Neuronal stem cell (in vitro differentiated cells): ENCODE measurements around the gene PELI1.

Experiments
- DNase-seq: peaks from one replicate; pipeline ENCODE4 v3.0.0-alpha.2; 2013; ENCODE audit warnings: low spot score
- H2AFZ ChIP-seq: one replicate; pipeline ENCODE4 v1.6.1; 2013; ENCODE audit warnings: mild to moderate bottlenecking, low read length, inconsistent platforms
- H2AK5ac ChIP-seq: 2 replicates; pipeline ENCODE4 v1.6.1; 2013; ENCODE audit warnings: low read depth, mild to moderate bottlenecking, inconsistent platforms, low read length, moderate library complexity, mixed read lengths
- H2BK120ac ChIP-seq: 2 replicates; pipeline ENCODE4 v1.6.1; 2013; ENCODE audit warnings: low read depth, mild to moderate bottlenecking, inconsistent platforms, low read length, moderate library complexity, mixed read lengths
- H2BK12ac ChIP-seq: one replicate; pipeline ENCODE4 v1.6.1; 2013; ENCODE audit warnings: low read length, inconsistent platforms
- H2BK15ac ChIP-seq: 2 replicates; pipeline ENCODE4 v1.6.1; 2013; ENCODE audit warnings: mild to moderate bottlenecking, low read length, inconsistent platforms, mixed read lengths
- H2BK5ac ChIP-seq: one replicate; pipeline ENCODE4 v1.6.1; 2013; ENCODE audit warnings: inconsistent platforms, mild to moderate bottlenecking, low read length, moderate library complexity
- H3K14ac ChIP-seq: one replicate; pipeline ENCODE4 v1.6.1; 2013; ENCODE audit warnings: low read length, inconsistent platforms
- H3K18ac ChIP-seq: 2 replicates; pipeline ENCODE4 v1.6.1; 2013; ENCODE audit warnings: low read length, inconsistent platforms
- H3K23ac ChIP-seq: 2 replicates; pipeline ENCODE4 v1.6.1; 2013; ENCODE audit warnings: low read depth, mild to moderate bottlenecking, mixed read lengths, low read length, inconsistent platforms; ENCODE audit not compliant: poor library complexity
- H3K27ac ChIP-seq: replicated peaks from 3 replicates; pipeline ENCODE4 v1.5.1; 2013; ENCODE audit warnings: low read length, inconsistent platforms
- H3K27me3 ChIP-seq, 3 experiments: 2 replicates each; pipeline ENCODE4 v1.6.1; 2013; ENCODE audit warnings: low read length in 3 of 3, mild to moderate bottlenecking in 2 of 3, inconsistent platforms in 1 of 3, low read depth in 1 of 3, mixed read lengths in 1 of 3, moderate library complexity in 1 of 3; ENCODE audit not compliant: control insufficient read depth in 3 of 3, insufficient read depth in 3 of 3
- H3K36me3 ChIP-seq, 2 donors: replicated peaks in 1 of 2; 2 replicates each; pipeline ENCODE4 v1.6.1; 2013; ENCODE audit warnings: low read length in 2 of 2; ENCODE audit not compliant: control insufficient read depth in 2 of 2, insufficient read depth in 2 of 2
- H3K4ac ChIP-seq: 2 replicates; pipeline ENCODE4 v1.6.1; 2013; ENCODE audit warnings: inconsistent platforms, mild to moderate bottlenecking, low read length, moderate library complexity
- H3K4me1 ChIP-seq, 2 donors: 1 replicate in 1 of 2; 2 replicates in 1 of 2; pipeline ENCODE4 v1.6.1; 2013; ENCODE audit warnings: low read length in 2 of 2, low read depth in 1 of 2; ENCODE audit not compliant: control insufficient read depth in 2 of 2, insufficient read depth in 1 of 2
- H3K4me2 ChIP-seq: one replicate; pipeline ENCODE4 v1.6.1; 2013; ENCODE audit warnings: mild to moderate bottlenecking, low read length, inconsistent platforms; ENCODE audit not compliant: insufficient read depth, poor library complexity, severe bottlenecking
- H3K4me3 ChIP-seq, 2 donors: 2 replicates each; pipeline ENCODE4 v1.5.1; 2013; ENCODE audit warnings: low read length in 2 of 2, mild to moderate bottlenecking in 2 of 2, inconsistent platforms in 1 of 2, moderate library complexity in 1 of 2
- H3K79me1 ChIP-seq: one replicate; pipeline ENCODE4 v1.6.1; 2013; ENCODE audit warnings: low read depth, mild to moderate bottlenecking, inconsistent platforms, low read length, moderate library complexity
- H3K9ac ChIP-seq: one replicate; pipeline ENCODE4 v1.6.1; 2013; ENCODE audit warnings: mild to moderate bottlenecking, low read depth, low read length, inconsistent platforms; ENCODE audit not compliant: poor library complexity
- H3K9me3 ChIP-seq, 2 donors: replicated peaks in 1 of 2; 2 replicates each; pipeline versions ENCODE3 to v1.6.1; 2013; ENCODE audit warnings: low read length in 2 of 2, mild to moderate bottlenecking in 2 of 2, inconsistent platforms in 1 of 2, low read depth in 1 of 2, mixed read lengths in 1 of 2, moderate library complexity in 1 of 2; ENCODE audit not compliant: control insufficient read depth in 2 of 2, insufficient read depth in 1 of 2
- H4K8ac ChIP-seq: one replicate; pipeline ENCODE4 v1.6.1; 2013; ENCODE audit warnings: low read depth, mild to moderate bottlenecking, inconsistent platforms, low read length, moderate library complexity
- H4K91ac ChIP-seq: one replicate; pipeline ENCODE4 v1.6.1; 2013; ENCODE audit warnings: low read length, low read depth, mild to moderate bottlenecking, inconsistent platforms; ENCODE audit not compliant: poor library complexity
- WGBS, 2 donors: extraction: QIAGEN DNeasy Blood & Tissue Kit; methylation state at CpG; one replicate each; pipeline ENCODE4 v1.1.7; 2013; ENCODE audit warnings: missing lambda C conversion rate in 2 of 2, mixed read lengths in 1 of 2; ENCODE audit not compliant: insufficient read length in 2 of 2, insufficient replicate concordance in 1 of 2; ENCODE audit errors: extremely low coverage in 2 of 2; 5-methylcytosine and 5-hydroxymethylcytosine counted together

The PELI1 gene

DNA sequence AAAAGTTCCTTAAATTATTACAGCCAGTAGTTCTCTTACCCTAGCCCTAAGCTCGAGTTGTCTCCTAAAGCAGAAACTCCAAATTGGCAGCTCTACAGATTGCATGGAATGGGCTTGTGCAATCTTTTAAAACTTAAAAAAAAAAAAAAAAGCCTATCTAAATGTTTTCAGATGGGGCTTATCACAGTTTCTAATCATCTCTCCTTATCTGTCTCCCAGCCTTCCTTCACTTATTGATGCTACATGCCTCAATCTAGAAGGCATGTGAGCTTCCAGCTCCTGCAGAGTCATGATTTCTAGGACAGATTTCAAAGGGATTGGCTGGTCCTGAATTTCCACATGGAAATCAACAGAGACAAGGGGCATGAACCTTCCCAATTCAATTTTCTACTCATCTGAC lies 33.1 kb upstream of the PELI1 start:
- H3K4me3 ChIP-seq: no peak overlapping the region
- H2AK5ac ChIP-seq: no peak overlapping the region
- H2BK12ac ChIP-seq: no peak overlapping the region
- H3K27ac ChIP-seq: no peak overlapping the region
- H2BK5ac ChIP-seq: no peak overlapping the region
- no peak overlapping the region for H4K91ac ChIP-seq
- H3K18ac ChIP-seq: no peak overlapping the region
- no peak overlapping the region for H3K4ac ChIP-seq
- DNase-seq: no peak
- H2BK120ac ChIP-seq: no peak overlapping the region
- H3K14ac ChIP-seq: no peak overlapping the region
- H3K4me1 ChIP-seq: peaks cover 0 to 4% of the 10 kb centered on the region in 2 donors
- no peak overlapping the region for H4K8ac ChIP-seq
- no peak overlapping the region for H2AFZ ChIP-seq
- no peak overlapping the region for H3K9ac ChIP-seq
- no peak overlapping the region for H2BK15ac ChIP-seq
- no peaks in the 10 kb centered on the region for H3K79me1 ChIP-seq
- no peak overlapping the region for H3K23ac ChIP-seq
- H3K36me3 ChIP-seq: no peaks in the 10 kb centered on the region
- H3K4me2 ChIP-seq: no peak overlapping the region
- WGBS, 2 donors: no CpG with 5 or more reads among the region's 1 CpG
- no peaks in the 10 kb centered on the region for H3K9me3 ChIP-seq
- H3K27me3 ChIP-seq: no peaks in the 10 kb centered on the region

DNA sequence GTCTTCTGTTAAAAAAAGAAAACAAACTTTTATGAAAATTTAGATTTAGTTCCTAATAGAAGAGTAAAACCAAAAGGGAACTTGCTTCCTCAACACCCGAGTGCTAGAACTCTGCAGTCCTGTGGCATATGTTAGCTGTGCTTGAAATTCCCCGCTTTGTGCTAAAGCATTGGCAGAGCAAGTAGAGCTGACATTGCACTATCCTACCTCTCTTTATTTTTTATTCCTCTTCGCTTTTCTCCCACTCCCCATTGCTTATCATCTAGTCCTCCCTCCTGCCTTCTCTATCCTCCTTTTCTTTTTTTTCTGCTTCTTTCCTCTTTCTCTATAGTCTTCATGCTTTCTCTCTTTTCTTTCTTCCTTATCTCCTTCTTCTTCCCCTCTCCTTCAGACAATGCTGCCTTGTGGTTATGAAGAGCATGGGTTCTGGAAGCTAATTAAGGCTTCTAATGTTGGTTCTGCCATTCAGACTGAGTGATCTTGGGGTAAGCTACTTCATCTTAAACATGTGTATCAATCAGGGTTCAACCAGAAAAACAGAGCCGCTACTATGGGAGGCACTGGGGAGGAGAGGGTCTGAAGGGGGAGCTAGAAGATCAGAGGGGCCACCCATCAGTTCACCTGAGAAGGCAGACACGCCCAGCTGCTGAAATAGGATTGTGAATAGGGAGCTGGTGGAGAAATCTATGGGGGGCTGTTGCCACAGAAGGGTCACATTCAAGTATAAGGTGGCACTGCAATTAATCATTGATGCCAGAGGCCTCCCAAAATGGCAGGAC lies 31.4 kb upstream of the PELI1 start:
- DNase-seq: no peak
- no peak overlapping the region for H2AK5ac ChIP-seq
- H4K8ac ChIP-seq: no peak overlapping the region
- no peak overlapping the region for H3K4me2 ChIP-seq
- no peak overlapping the region for H2BK120ac ChIP-seq
- H3K27me3 ChIP-seq: no peaks in the 10 kb centered on the region
- H3K79me1 ChIP-seq: no peaks in the 10 kb centered on the region
- H3K23ac ChIP-seq: no peak overlapping the region
- WGBS, 2 donors: 100% methylated on average over 1 of the region's 5 CpGs
- no peak overlapping the region for H2BK5ac ChIP-seq
- H3K9ac ChIP-seq: no peak overlapping the region
- H3K14ac ChIP-seq: no peak overlapping the region
- H3K9me3 ChIP-seq: no peaks in the 10 kb centered on the region
- H3K4me3 ChIP-seq: no peak overlapping the region
- H3K36me3 ChIP-seq: no peaks in the 10 kb centered on the region
- no peak overlapping the region for H3K4ac ChIP-seq
- no peak overlapping the region for H2AFZ ChIP-seq
- no peak overlapping the region for H4K91ac ChIP-seq
- H2BK15ac ChIP-seq: no peak overlapping the region
- no peak overlapping the region for H2BK12ac ChIP-seq
- peaks cover 0 to 4% of the 10 kb centered on the region in 2 donors for H3K4me1 ChIP-seq
- H3K27ac ChIP-seq: no peak overlapping the region
- no peak overlapping the region for H3K18ac ChIP-seq

DNA sequence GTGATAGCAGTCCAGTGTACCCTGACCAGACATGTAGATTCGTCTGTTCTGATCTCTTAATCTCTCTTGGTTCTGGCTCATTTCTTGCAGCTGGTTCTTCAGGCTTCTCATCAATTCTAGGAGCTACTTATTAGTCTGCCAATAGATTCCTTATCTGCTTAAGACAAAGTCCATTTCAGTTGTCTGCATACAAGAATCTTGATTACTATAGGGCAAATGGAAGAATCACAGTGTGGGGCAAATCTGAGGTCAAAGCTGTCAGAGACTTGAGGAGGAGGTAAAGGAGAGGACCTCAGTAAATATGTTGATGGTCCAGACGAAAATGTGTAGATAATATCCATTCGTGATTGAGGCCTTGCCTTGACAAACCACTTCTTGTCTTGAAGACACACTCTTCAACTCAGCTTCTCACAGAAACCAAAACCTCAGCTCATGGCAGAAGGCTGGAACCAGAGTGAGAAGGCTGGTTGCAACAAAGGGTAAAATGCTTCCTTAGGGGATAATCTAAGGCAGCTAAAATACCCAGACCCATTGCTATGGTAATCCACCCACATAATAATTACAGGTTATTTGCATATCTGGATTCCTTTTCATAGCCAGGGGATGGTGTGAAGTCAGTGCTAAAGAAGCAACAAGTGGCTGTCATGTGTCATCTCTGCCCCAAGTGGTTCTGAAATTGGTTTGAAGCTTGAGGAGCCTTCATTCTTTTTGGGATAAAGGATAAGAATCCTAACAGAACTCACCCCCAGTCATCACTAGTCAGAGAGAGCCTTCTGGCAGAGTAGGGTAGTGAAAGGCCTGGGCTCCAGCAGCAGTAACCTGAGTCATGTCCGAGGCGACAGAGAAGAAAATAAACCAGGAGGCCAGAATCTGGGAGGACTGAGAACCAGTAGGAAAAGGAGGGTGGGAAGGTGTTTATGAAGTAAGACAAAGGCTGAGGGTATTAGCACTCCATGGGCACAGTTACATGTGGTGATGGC lies 29.2 kb upstream of the PELI1 start:
- Histone ChIP-seq H3K4me1 (peaks cover 0 to 4% of the 10 kb centered on the region in 2 donors), H4K8ac (no peak overlapping the region), H2BK12ac (no peak overlapping the region), H3K4me2 (no peak overlapping the region), H2BK120ac (no peak overlapping the region), H3K9me3 (no peaks in the 10 kb centered on the region), H2AK5ac (no peak overlapping the region), H3K27me3 (no peaks in the 10 kb centered on the region), H3K36me3 (no peaks in the 10 kb centered on the region), H3K14ac (no peak overlapping the region), H4K91ac (no peak overlapping the region), H3K4me3 (no peak overlapping the region), H2BK5ac (no peak overlapping the region), H3K27ac (no peak overlapping the region), H3K23ac (no peak overlapping the region), H3K4ac (no peak overlapping the region), H2BK15ac (no peak overlapping the region), H3K79me1 (no peaks in the 10 kb centered on the region), H3K9ac (no peak overlapping the region), H2AFZ (no peak overlapping the region), H3K18ac (peak overlapping the region; percentile 86)
- DNase-seq: no peak
- no CpG with 5 or more reads among the region's 5 CpGs for WGBS, 2 donors

- no peak overlapping the region for H2AFZ ChIP-seq
- no peak overlapping the region for H4K91ac ChIP-seq
- H2BK120ac ChIP-seq: no peak overlapping the region
- no peak overlapping the region for H3K18ac ChIP-seq
- H2BK12ac ChIP-seq: no peak overlapping the region
- H3K4me3 ChIP-seq: no peak overlapping the region
- no peaks in the 10 kb centered on the region for H3K79me1 ChIP-seq
- H3K9ac ChIP-seq: no peak overlapping the region
- H3K36me3 ChIP-seq: no peaks in the 10 kb centered on the region
- no peaks in the 10 kb centered on the region for H3K9me3 ChIP-seq
- H2AK5ac ChIP-seq: no peak overlapping the region
- WGBS, 2 donors: no CpG with 5 or more reads among the region's 1 CpG
- H3K27ac ChIP-seq: no peak overlapping the region
- H3K14ac ChIP-seq: no peak overlapping the region
- no peaks in the 10 kb centered on the region for H3K27me3 ChIP-seq
- H2BK15ac ChIP-seq: no peak overlapping the region
- H3K4me2 ChIP-seq: no peak overlapping the region
- H3K4me1 ChIP-seq: peaks cover 0 to 11% of the 10 kb centered on the region in 2 donors
- no peak overlapping the region for H3K23ac ChIP-seq
- no peak for DNase-seq
- no peak overlapping the region for H2BK5ac ChIP-seq
- H3K4ac ChIP-seq: no peak overlapping the region
- no peak overlapping the region for H4K8ac ChIP-seq
Observed at GRCh38 chr2:64168756-64169155, 24.5 kb upstream of the PELI1 start.
